Uterus (tissue), 4 donors: ENCODE results near the gene FGG. TPM values are rescaled to one million over a fixed set of nuclear protein-coding genes. Genes with fewer than 3 reads are reported as not detected.

Source experiments
- DNase-seq, 2 donors: peaks; one replicate each; pipeline ENCODE4 v3.0.0-alpha.2; 2019 to 2020
- H3K27ac ChIP-seq, 2 donors: fragments of 200-600 bp; sonication (generic); 1 replicate in 1 of 2; 2 replicates in 1 of 2; pipeline ENCODE4 v1.5.1; 2016 to 2018
- H3K27me3 ChIP-seq, 2 donors: fragments of 200-600 bp; sonication (generic); one replicate each; pipeline ENCODE4 v1.5.1; 2018 to 2019; ENCODE audit warnings: control low read depth in 1 of 2
- H3K36me3 ChIP-seq, 2 donors: fragments of 200-600 bp; sonication (generic); one replicate each; pipeline ENCODE4 v1.5.1; 2019; ENCODE audit warnings: control low read depth in 1 of 2
- H3K4me1 ChIP-seq, 2 donors: fragments of 200-600 bp; sonication (generic); one replicate each; pipeline ENCODE4 v1.5.1; 2018 to 2019; ENCODE audit warnings: control low read depth in 1 of 2
- H3K4me3 ChIP-seq, 2 donors: fragments of 200-600 bp; sonication (generic); 1 replicate in 1 of 2; 2 replicates in 1 of 2; pipeline ENCODE4 v1.5.1; 2018 to 2019; ENCODE audit warnings: mild to moderate bottlenecking in 1 of 2
- H3K9me3 ChIP-seq, 2 donors: fragments of 200-600 bp; sonication (generic); one replicate each; pipeline ENCODE4 v1.5.1; 2019; ENCODE audit warnings: control low read depth in 1 of 2
- POLR2A ChIP-seq, 2 donors: fragments of 450-650 bp; IDR thresholded peaks; one replicate each; pipeline ENCODE4 v1.6.1; 2016; ENCODE audit warnings: antibody characterized with exemption in 2 of 2, mild to moderate bottlenecking in 1 of 2, moderate library complexity in 1 of 2
- intact Hi-C: fragments of 100-400 bp; cut with DNase I; formaldehyde crosslinking; loops from one replicate; pipeline ENCODE4 v1.15.1; 2023; ENCODE audit warnings: low total_unique reads
- total RNA-seq, 4 donors: library from RNA; depleted of rRNA in 3 of 4; stranded (reverse); fragments of >200 nt in 3 of 4; gene quantifications; one replicate each; pipeline versions ENCODE4 v1.1.0 to v1.2.4, GENCODE V29; 2014 to 2023
- TF ChIP-seq, protein P1 (sequence below), 4 experiments: fragments of 200-600 bp in 2 of 4; fragments of 450-650 bp in 2 of 4; sonication (generic) in 2 of 4; IDR thresholded peaks; one replicate each; pipeline ENCODE4 v1.5.1; 2016 to 2019; ENCODE audit warnings: antibody characterized with exemption in 4 of 4, mild to moderate bottlenecking in 2 of 4, moderate library complexity in 1 of 4
- donor health status: DM: yes; HTN: yes; CAD: no.

FGG gene
- total RNA-seq, 4 donors from 2014 or later = 0.61 TPM; not detected in 3

DNA sequence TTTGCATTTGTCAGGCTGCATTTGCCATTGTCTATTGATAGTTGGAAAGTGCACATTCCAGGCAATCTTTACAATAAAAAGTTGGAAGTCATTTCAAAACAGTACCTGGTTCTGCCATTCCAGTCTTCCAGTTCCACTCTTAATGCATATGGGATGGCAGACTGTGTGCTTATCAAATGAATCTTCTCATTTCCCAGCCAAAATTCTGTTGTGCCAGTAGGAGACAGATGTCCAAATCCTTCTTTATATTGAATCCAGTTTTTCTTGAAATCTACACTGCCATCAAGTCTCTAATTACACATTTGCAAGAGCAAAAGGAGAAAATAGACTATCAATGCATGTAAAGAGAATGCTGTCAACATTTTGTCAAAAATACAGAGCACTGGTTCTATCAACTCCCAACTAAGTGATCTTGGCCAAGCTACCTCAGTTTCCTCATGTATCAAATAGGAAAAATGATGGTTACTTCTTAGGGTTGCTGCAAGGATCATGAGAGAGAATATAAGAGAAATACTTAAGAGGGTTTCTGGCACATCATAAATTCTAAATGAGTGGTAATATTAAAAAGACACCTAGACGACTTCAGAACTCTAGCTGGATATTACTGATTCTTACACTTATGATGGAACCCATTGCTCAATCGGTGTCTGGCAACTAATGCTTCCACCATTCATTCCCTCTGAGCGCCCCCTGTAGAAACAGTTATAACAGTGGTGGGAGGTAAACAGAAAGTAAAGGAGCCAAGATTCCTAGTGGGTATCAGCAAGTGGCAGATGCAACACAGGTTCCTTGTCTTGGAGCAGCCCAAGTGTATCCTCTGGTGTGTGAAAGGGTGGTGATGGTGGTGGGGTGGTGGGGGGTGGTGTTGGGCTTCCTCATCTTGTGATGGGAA is 3.8 kb downstream of the FGG start:
- H3K4me3 ChIP-seq = no peak overlapping the region
- intact Hi-C loops = no loop called here
- DNase-seq = no peak
- no peaks in the 10 kb centered on the region for H3K36me3 ChIP-seq
- peaks cover 0 to 5% of the 10 kb centered on the region in 2 donors for H3K27me3 ChIP-seq
- H3K9me3 ChIP-seq = no peaks in the 10 kb centered on the region
- H3K4me1 ChIP-seq = no peaks in the 10 kb centered on the region
- TF ChIP-seq, protein P1, sequence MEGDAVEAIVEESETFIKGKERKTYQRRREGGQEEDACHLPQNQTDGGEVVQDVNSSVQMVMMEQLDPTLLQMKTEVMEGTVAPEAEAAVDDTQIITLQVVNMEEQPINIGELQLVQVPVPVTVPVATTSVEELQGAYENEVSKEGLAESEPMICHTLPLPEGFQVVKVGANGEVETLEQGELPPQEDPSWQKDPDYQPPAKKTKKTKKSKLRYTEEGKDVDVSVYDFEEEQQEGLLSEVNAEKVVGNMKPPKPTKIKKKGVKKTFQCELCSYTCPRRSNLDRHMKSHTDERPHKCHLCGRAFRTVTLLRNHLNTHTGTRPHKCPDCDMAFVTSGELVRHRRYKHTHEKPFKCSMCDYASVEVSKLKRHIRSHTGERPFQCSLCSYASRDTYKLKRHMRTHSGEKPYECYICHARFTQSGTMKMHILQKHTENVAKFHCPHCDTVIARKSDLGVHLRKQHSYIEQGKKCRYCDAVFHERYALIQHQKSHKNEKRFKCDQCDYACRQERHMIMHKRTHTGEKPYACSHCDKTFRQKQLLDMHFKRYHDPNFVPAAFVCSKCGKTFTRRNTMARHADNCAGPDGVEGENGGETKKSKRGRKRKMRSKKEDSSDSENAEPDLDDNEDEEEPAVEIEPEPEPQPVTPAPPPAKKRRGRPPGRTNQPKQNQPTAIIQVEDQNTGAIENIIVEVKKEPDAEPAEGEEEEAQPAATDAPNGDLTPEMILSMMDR (IDR thresholded peaks at IDR 0.05) = no peak
- TF ChIP-seq POLR2A (IDR thresholded peaks at IDR 0.05) = no peak
- H3K27ac ChIP-seq = no peak overlapping the region

DNA sequence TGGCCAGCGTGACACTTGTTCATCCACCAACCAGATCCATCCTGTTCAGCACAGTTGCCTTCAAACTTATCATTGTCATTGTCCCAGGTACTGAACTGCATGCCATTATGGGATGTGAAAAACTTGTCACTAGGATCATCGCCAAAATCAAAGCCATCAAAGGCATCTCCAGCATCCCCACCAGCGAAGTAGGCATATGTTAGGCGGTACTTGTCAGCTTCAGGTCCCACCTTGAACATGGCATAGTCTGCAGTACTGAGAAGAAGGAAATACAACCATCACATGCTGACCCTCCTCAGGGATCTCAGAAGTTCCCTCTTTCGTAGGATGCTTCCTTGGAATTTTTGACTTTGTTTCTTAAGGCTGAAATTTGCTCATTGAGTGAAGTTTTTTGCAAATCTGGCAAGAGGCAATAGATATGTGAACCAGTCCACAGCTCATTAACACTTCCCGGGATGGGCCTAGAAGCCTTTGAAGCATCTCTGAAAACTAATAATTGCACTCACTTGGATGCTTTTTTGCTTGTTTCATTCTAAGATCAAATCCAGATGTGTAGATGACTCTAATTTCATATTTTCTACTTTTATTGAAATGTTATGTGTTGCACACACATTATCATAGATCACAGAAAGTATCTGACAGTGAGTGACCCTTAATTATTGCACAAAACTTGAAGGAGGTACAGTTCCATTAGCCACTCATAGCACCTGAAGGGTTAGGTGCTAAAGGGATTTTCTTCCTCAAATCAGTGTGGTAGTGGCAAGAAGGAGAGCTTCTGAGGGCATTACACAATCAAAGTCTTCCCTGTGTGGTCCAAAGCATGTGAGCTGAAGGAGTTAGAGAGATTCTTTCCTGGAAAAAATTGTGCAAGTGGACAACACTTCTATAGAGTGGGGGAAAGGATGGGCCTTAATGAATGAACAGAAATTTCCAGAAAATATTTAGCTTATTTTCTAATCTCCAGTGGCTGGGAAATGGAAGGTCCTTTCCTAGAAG is 5.4 kb downstream of the FGG start:
- H3K27ac ChIP-seq = no peak overlapping the region
- TF ChIP-seq, protein P1 (IDR thresholded peaks at IDR 0.05) = no peak
- no peak for TF ChIP-seq POLR2A (IDR thresholded peaks at IDR 0.05)
- no peak overlapping the region for H3K4me3 ChIP-seq
- peaks cover 0 to 5% of the 10 kb centered on the region in 2 donors for H3K27me3 ChIP-seq
- intact Hi-C loops = no loop called here
- no peaks in the 10 kb centered on the region for H3K9me3 ChIP-seq
- H3K4me1 ChIP-seq = no peaks in the 10 kb centered on the region
- no peaks in the 10 kb centered on the region for H3K36me3 ChIP-seq
- no peak for DNase-seq

DNA sequence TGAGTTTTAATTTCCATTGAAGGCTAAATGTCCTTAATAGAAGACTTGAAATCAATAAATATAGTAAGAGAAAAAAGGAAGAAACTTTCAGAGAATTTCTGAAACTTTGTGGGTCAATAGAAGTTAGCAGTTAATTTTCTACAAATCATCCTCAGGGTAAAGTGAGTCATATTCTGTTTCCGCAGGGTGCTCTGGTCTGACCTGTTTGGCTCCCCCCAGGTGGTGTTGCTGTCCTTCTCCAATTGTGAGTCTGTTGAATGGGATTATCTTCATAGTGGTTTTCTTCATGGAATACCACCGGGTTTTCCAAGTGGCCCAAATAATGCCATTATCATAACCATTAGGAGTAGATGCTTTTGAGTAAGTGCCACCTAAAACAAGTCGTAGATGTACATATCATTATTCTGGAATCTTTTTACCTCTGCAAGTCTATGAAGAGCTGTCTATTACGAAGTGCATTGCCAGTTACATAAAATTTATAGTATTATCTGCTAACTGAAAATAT is 7.7 kb downstream of the FGG start:
- DNase-seq = no peak
- Histone ChIP-seq H3K27ac (no peak overlapping the region), H3K4me1 (no peaks in the 10 kb centered on the region), H3K9me3 (no peaks in the 10 kb centered on the region), H3K4me3 (no peak overlapping the region), H3K27me3 (no peaks in the 10 kb centered on the region), H3K36me3 (no peaks in the 10 kb centered on the region)
- intact Hi-C loops = no loop called here
- TF ChIP-seq, protein P1 (IDR thresholded peaks at IDR 0.05) = no peak
- no peak for TF ChIP-seq POLR2A (IDR thresholded peaks at IDR 0.05)

DNA sequence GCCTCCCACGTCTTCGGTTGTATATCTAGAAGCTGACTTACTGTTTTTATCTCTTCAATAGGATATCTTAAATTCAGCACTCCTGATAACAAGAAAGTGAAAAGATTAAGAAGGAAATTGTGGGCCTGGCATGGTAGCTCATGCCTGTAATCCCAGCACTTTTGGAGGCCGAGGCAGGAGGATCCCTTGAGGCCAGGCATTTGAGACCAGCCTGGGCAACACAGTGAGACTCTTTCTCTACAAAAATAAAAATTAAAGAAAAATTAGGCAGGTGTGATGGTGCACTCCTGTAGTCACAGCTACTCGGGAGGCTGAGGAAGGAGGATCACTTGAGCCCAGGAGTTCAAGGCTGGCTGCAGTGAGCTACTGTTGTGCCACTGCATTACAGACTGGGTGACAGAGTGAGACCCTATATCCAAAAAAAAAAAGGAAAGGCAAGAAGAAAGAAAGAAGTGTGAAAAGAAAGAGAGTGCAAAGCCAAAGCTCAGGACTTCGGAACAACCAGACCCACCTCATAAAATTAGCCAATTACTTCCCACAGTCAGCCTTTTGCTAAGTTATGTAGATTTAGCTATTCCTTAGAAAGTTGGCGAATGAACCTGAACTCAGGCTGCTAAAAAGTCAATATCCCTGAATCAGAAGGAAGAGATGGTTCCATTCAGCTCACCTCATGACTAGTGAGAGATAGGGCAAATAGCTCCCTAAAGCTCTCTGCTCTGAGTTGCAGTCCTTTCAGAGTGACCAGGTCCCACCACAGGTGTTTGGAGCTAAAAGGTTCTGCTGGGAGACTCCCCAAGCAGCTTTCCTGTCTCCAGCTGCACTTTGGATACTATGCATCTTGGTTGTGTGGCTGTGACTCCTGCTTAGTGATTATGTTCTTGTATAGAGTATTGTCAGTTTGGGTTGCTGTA is 9.2 kb downstream of the FGG start:
- TF ChIP-seq POLR2A (IDR thresholded peaks at IDR 0.05) = no peak
- TF ChIP-seq, protein P1 (IDR thresholded peaks at IDR 0.05) = no peak
- Histone ChIP-seq H3K4me3 (no peak overlapping the region), H3K27ac (no peak overlapping the region), H3K36me3 (no peaks in the 10 kb centered on the region), H3K27me3 (no peaks in the 10 kb centered on the region), H3K9me3 (no peaks in the 10 kb centered on the region), H3K4me1 (no peaks in the 10 kb centered on the region)
- intact Hi-C loops = no loop called here
- DNase-seq = no peak
